ENCODE results near the gene SUN1.
"Not testable (repeated sequence)": the region's sequence is repeated elsewhere in the genome, so short reads cannot be mapped to it uniquely, and the experiment has no call there.

The SUN1 gene

DNA sequence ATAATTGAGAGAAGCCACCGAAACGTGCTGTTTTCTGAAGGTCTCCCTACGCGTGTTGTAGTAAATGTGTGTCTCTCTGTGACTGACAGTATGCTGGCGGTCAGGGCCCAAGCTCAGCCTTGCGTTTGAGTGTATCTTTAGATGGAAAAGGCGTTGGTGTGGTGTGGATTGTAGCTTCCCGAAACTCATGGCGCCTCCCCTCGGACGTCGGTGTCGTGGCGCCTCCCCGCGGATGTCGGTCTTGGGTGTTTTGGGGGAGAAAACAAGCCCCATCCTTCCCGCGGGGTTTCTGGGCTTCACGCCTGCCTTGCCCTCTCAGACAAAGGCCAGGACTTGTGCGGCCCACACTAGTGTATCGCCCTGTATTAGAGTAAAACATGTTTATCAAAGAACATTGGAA is 12.8 kb downstream of the SUN1 start:
- ATAC-seq = no peak

DNA sequence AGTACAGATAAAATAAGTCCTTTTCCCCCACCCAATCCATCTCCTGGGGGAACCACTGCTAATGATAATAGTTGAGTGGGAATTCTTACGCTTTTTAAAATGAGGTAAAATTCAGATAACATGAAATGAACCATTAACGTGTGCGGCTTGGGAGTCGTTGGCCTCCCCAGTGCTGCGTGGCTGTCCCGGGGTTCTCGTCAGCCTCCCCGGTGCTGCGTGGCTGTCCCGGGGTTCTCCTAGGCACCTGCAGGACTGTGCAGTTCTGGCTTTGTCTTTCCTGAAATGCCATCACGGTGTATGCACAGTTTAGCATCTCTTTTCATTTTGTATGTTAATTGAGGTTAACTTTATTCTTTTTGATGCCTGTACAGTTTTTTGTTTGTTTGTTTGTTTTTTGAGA is 13.5 kb downstream of the SUN1 start:
- no peak for TF ChIP-seq TOX (CRISPR knock-in tag; IDR thresholded peaks at IDR 0.05; ENCODE audit: borderline replicate concordance)
- no peak for TF ChIP-seq BACH2 (CRISPR knock-in tag; IDR thresholded peaks at IDR 0.05; ENCODE audit: borderline replicate concordance)
- TF ChIP-seq ZNF565 (CRISPR knock-in tag; conservative IDR thresholded peaks at IDR 0.05; ENCODE audit: low read depth) = no peak
- no peak for ATAC-seq

More for the DNA sequence above, 12.8 kb downstream of the SUN1 start:
- TF ChIP-seq ARNTL (CRISPR knock-in tag; IDR thresholded peaks at IDR 0.05; ENCODE audit: borderline replicate concordance, low read depth) = no peak
- no peak for TF ChIP-seq BACH2 (CRISPR knock-in tag; IDR thresholded peaks at IDR 0.05; ENCODE audit: borderline replicate concordance)
- TF ChIP-seq ESRRG (CRISPR knock-in tag; IDR thresholded peaks at IDR 0.05) = no peak
- TF ChIP-seq, protein P1, sequence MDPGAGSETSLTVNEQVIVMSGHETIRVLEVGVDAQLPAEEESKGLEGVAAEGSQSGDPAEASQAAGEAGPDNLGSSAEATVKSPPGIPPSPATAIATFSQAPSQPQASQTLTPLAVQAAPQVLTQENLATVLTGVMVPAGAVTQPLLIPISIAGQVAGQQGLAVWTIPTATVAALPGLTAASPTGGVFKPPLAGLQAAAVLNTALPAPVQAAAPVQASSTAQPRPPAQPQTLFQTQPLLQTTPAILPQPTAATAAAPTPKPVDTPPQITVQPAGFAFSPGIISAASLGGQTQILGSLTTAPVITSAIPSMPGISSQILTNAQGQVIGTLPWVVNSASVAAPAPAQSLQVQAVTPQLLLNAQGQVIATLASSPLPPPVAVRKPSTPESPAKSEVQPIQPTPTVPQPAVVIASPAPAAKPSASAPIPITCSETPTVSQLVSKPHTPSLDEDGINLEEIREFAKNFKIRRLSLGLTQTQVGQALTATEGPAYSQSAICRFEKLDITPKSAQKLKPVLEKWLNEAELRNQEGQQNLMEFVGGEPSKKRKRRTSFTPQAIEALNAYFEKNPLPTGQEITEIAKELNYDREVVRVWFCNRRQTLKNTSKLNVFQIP (CRISPR knock-in tag; IDR thresholded peaks at IDR 0.05; ENCODE audit: borderline replicate concordance, low read depth) = no peak
- no peak for TF ChIP-seq TCF4 (CRISPR knock-in tag; IDR thresholded peaks at IDR 0.05; ENCODE audit: borderline replicate concordance)
- no peak for TF ChIP-seq CREB5 (CRISPR knock-in tag; IDR thresholded peaks at IDR 0.05; ENCODE audit: low read depth)
- no peak for TF ChIP-seq RARB (CRISPR knock-in tag; IDR thresholded peaks at IDR 0.05)
- no peak for TF ChIP-seq ZNF8 (CRISPR knock-in tag; IDR thresholded peaks at IDR 0.05)
- no peak for TF ChIP-seq SNAI2 (CRISPR knock-in tag; IDR thresholded peaks at IDR 0.05)
- no peak for TF ChIP-seq PPARA (CRISPR knock-in tag; IDR thresholded peaks at IDR 0.05; ENCODE audit: borderline replicate concordance)
- TF ChIP-seq ISL1 (CRISPR knock-in tag; IDR thresholded peaks at IDR 0.05) = no peak
- TF ChIP-seq OSR1 (CRISPR knock-in tag; IDR thresholded peaks at IDR 0.05) = no peak
- TF ChIP-seq ZNF70 (CRISPR knock-in tag; IDR thresholded peaks at IDR 0.05) = no peak

GRCh38 chr7:846958-847650 is 14.8 kb downstream of the SUN1 start:
- not testable (repeated sequence) for ATAC-seq

GRCh38 chr7:847728-848127 is 15.5 kb downstream of the SUN1 start:
- ATAC-seq = not testable (repeated sequence)

DNA sequence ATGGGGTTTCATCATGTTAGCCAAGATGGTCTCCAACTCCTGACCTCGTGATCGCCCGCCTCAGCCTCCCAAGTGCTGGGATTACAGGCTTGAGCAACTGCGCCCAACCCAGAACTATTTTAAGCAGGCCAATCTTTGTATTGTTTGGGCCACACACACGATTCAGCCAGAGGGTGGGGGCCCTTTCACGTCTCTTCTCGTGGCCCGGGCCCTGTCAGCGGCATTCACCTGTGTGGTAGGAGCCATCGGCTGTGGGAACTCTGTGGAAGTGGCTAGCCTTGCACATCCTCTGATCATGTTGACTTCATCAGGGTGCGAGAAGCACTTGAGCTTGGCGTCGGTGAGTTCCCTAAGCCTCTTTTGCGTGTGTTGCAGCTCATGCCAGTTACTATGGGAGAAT is 16.9 kb downstream of the SUN1 start:
- ATAC-seq = no peak
- TF ChIP-seq GLIS3 (CRISPR knock-in tag; IDR thresholded peaks at IDR 0.05) = no peak
- TF ChIP-seq ZNF8 (CRISPR knock-in tag; IDR thresholded peaks at IDR 0.05) = no peak
- TF ChIP-seq ZNF70 (CRISPR knock-in tag; IDR thresholded peaks at IDR 0.05) = no peak
- TF ChIP-seq CSDC2 (CRISPR knock-in tag; IDR thresholded peaks at IDR 0.05) = no peak
- no peak for TF ChIP-seq ARNTL (CRISPR knock-in tag; IDR thresholded peaks at IDR 0.05; ENCODE audit: borderline replicate concordance, low read depth)
- no peak for TF ChIP-seq PPARA (CRISPR knock-in tag; IDR thresholded peaks at IDR 0.05; ENCODE audit: borderline replicate concordance)
- TF ChIP-seq, protein P2, sequence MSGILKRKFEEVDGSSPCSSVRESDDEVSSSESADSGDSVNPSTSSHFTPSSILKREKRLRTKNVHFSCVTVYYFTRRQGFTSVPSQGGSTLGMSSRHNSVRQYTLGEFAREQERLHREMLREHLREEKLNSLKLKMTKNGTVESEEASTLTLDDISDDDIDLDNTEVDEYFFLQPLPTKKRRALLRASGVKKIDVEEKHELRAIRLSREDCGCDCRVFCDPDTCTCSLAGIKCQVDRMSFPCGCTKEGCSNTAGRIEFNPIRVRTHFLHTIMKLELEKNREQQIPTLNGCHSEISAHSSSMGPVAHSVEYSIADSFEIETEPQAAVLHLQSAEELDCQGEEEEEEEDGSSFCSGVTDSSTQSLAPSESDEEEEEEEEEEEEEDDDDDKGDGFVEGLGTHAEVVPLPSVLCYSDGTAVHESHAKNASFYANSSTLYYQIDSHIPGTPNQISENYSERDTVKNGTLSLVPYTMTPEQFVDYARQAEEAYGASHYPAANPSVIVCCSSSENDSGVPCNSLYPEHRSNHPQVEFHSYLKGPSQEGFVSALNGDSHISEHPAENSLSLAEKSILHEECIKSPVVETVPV (CRISPR knock-in tag; IDR thresholded peaks at IDR 0.05) = no peak
- TF ChIP-seq ZFP3 (CRISPR knock-in tag; IDR thresholded peaks at IDR 0.05) = no peak
- TF ChIP-seq, protein P1 (CRISPR knock-in tag; IDR thresholded peaks at IDR 0.05; ENCODE audit: borderline replicate concordance, low read depth) = no peak
- TF ChIP-seq OSR1 (CRISPR knock-in tag; IDR thresholded peaks at IDR 0.05) = no peak
- no peak for TF ChIP-seq RARB (CRISPR knock-in tag; IDR thresholded peaks at IDR 0.05)
- TF ChIP-seq ZFP30 (CRISPR knock-in tag; IDR thresholded peaks at IDR 0.05) = no peak
- TF ChIP-seq, protein P3, sequence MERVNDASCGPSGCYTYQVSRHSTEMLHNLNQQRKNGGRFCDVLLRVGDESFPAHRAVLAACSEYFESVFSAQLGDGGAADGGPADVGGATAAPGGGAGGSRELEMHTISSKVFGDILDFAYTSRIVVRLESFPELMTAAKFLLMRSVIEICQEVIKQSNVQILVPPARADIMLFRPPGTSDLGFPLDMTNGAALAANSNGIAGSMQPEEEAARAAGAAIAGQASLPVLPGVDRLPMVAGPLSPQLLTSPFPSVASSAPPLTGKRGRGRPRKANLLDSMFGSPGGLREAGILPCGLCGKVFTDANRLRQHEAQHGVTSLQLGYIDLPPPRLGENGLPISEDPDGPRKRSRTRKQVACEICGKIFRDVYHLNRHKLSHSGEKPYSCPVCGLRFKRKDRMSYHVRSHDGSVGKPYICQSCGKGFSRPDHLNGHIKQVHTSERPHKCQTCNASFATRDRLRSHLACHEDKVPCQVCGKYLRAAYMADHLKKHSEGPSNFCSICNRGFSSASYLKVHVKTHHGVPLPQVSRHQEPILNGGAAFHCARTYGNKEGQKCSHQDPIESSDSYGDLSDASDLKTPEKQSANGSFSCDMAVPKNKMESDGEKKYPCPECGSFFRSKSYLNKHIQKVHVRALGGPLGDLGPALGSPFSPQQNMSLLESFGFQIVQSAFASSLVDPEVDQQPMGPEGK (CRISPR knock-in tag; IDR thresholded peaks at IDR 0.05; ENCODE audit: borderline replicate concordance) = no peak
- TF ChIP-seq TCF4 (CRISPR knock-in tag; IDR thresholded peaks at IDR 0.05; ENCODE audit: borderline replicate concordance) = no peak

Measured in SK-N-SH treated with all-trans-retinoic acid at 6 μM for 48 hours (cell line).